Ishikawa (cell line): ENCODE results near the gene APOA1.

Experiments
- CEBPB ChIP-seq: IDR thresholded peaks from 2 replicates; pipeline ENCODE4 v1.6.1; 2012
- CREB1 ChIP-seq: IDR thresholded peaks from 2 replicates; pipeline ENCODE4 v1.6.1; 2012; ENCODE audit warnings: low read depth
- EGR1 ChIP-seq: IDR thresholded peaks from 2 replicates; pipeline ENCODE4 v1.6.1; 2012
- EP300 ChIP-seq: IDR thresholded peaks from 2 replicates; pipeline ENCODE4 v1.6.1; 2012; ENCODE audit warnings: borderline replicate concordance
- FOXM1 ChIP-seq: IDR thresholded peaks from 2 replicates; pipeline ENCODE4 v1.6.1; 2012; ENCODE audit warnings: low read depth, borderline replicate concordance
- NFIC ChIP-seq: IDR thresholded peaks from 2 replicates; pipeline ENCODE4 v1.6.1; 2012
- RAD21 ChIP-seq: IDR thresholded peaks from 2 replicates; pipeline ENCODE4 v1.6.1; 2012; ENCODE audit warnings: low read depth
- TAF1 ChIP-seq: IDR thresholded peaks from 2 replicates; pipeline ENCODE4 v1.6.1; 2012; ENCODE audit warnings: low read depth, mild to moderate bottlenecking
- TCF12 ChIP-seq: IDR thresholded peaks from 2 replicates; pipeline ENCODE4 v1.6.1; 2012; ENCODE audit warnings: low read depth
- TEAD4 ChIP-seq: IDR thresholded peaks from 2 replicates; pipeline ENCODE4 v1.6.1; 2012
- YY1 ChIP-seq: IDR thresholded peaks from 2 replicates; pipeline ENCODE4 v1.6.1; 2012; ENCODE audit warnings: low read depth
- ZBTB7A ChIP-seq: IDR thresholded peaks from 2 replicates; pipeline ENCODE4 v1.6.1; 2012; ENCODE audit warnings: low read depth
- TF ChIP-seq, protein P1 (sequence below): IDR thresholded peaks from 2 replicates; pipeline ENCODE4 v1.6.1; 2012
- TF ChIP-seq, protein P2 (sequence below): IDR thresholded peaks from 2 replicates; pipeline ENCODE4 v1.6.1; 2012
- TF ChIP-seq, protein P3 (sequence below): IDR thresholded peaks from 2 replicates; pipeline ENCODE4 v1.6.1; 2012; ENCODE audit warnings: low read depth, mild to moderate bottlenecking

APOA1 gene

DNA sequence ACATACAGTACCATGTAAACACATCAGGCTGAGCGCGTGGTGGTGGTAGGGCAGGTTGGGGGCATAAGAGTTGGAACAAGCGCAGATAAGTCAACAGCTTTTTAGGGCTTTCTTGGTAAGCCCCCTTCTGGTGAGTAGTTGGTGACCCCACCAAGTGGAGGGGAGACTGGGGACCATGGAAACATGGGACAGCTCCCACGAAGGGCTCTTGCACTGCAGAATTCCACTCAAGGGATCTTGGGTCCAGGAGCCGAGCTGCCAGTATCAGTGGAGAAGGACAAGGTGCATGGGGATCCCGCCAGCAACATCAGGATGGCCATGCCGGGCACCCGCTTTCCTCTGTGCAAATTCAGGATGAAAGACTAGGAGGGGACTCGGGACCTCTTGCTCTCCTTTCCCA lies 6.2 kb upstream of the APOA1 start:
- TF ChIP-seq RAD21, result no peak
- no peak for TF ChIP-seq ZBTB7A
- TF ChIP-seq, protein P1, sequence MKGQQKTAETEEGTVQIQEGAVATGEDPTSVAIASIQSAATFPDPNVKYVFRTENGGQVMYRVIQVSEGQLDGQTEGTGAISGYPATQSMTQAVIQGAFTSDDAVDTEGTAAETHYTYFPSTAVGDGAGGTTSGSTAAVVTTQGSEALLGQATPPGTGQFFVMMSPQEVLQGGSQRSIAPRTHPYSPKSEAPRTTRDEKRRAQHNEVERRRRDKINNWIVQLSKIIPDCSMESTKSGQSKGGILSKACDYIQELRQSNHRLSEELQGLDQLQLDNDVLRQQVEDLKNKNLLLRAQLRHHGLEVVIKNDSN, result no peak
- no peak for TF ChIP-seq CREB1
- TF ChIP-seq EP300, result no peak
- TF ChIP-seq NFIC, result no peak
- no peak for TF ChIP-seq FOXM1
- no peak for TF ChIP-seq YY1
- TF ChIP-seq, protein P2, sequence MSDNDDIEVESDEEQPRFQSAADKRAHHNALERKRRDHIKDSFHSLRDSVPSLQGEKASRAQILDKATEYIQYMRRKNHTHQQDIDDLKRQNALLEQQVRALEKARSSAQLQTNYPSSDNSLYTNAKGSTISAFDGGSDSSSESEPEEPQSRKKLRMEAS, result no peak
- TF ChIP-seq CEBPB, result no peak

DNA sequence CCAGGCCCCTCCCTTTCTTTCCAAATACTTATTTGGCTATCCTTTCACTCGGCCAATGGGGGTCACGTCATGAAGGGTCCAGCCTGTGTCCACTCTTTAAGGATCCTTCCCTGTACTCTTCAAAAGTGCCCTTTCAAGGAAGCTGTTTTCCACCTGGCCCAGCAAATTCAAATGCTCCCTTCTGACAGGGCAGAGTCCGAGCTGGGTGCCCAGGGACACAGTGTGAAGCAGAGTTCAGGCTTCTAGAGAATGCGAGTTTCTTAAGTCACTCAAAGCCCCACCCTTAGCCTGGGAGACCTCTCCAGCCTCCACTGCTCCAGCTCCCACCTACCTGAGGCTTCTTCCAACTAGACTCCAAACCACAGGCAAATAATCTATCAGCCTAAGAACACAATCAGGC lies 5.5 kb upstream of the APOA1 start:
- TF ChIP-seq TAF1, result no peak
- TF ChIP-seq, protein P3, sequence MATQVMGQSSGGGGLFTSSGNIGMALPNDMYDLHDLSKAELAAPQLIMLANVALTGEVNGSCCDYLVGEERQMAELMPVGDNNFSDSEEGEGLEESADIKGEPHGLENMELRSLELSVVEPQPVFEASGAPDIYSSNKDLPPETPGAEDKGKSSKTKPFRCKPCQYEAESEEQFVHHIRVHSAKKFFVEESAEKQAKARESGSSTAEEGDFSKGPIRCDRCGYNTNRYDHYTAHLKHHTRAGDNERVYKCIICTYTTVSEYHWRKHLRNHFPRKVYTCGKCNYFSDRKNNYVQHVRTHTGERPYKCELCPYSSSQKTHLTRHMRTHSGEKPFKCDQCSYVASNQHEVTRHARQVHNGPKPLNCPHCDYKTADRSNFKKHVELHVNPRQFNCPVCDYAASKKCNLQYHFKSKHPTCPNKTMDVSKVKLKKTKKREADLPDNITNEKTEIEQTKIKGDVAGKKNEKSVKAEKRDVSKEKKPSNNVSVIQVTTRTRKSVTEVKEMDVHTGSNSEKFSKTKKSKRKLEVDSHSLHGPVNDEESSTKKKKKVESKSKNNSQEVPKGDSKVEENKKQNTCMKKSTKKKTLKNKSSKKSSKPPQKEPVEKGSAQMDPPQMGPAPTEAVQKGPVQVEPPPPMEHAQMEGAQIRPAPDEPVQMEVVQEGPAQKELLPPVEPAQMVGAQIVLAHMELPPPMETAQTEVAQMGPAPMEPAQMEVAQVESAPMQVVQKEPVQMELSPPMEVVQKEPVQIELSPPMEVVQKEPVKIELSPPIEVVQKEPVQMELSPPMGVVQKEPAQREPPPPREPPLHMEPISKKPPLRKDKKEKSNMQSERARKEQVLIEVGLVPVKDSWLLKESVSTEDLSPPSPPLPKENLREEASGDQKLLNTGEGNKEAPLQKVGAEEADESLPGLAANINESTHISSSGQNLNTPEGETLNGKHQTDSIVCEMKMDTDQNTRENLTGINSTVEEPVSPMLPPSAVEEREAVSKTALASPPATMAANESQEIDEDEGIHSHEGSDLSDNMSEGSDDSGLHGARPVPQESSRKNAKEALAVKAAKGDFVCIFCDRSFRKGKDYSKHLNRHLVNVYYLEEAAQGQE, result no peak
- TF ChIP-seq YY1, result no peak
- no peak for TF ChIP-seq CEBPB
- TF ChIP-seq, protein P1, result no peak
- TF ChIP-seq NFIC, result no peak
- no peak for TF ChIP-seq CREB1
- TF ChIP-seq, protein P2, result no peak
- TF ChIP-seq EP300, result no peak
- no peak for TF ChIP-seq RAD21
- TF ChIP-seq FOXM1, result no peak
- no peak for TF ChIP-seq ZBTB7A
- no peak for TF ChIP-seq EGR1
- TF ChIP-seq TEAD4, result no peak
- no peak for TF ChIP-seq TCF12

DNA sequence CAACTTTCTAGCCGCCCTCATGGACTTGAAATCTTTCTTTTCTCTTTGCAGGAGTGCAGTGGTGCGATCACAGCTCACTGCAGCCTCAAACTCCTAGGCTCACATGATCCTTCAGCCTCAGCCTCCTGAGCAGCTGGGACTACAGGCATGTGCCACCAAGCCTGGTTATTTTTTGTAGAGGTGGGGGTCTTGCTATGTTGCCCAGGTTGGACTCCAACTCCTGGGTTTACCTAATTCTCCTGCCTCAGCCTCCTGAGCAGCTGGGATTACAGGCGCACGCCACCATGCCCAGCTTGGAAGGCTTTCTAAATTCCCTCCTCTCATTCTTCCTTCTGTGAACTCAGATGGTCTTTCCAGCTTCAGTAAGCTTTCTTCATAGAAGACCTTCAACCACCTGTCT lies 4.7 kb upstream of the APOA1 start:
- TF ChIP-seq TEAD4 (no peak), EP300 (no peak), CREB1 (no peak), CEBPB (no peak), YY1 (no peak), EGR1 (no peak), RAD21 (no peak), FOXM1 (no peak), NFIC (no peak), TAF1 (no peak)
- TF ChIP-seq, protein P1, result no peak
- TF ChIP-seq, protein P3, result no peak

DNA sequence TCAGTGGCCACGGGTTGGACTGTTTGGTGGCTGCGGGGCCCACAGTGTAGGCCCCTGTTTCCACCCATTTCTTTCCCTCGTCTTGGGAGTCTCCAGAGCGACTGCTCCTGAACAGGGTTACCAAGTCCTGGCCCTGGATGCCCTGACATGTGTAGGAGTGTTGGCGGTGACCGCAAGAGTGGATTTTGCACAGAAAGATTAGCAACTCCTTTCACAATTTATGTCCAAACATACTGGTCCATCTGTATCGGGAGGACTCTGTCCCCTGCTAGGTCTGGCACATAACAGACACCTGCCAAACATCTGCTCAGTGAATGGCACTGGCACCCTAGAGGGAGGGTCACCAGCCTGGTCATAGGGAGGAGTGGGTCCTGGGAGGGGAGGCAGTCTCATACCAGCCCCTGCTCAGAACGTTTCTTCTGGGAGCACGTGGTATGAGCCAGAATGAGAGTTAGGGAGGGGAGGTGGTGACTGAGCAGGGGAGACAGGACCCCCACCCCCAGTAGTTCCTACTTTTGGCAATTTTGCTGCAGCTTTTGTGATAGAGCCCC lies 3.4 kb upstream of the APOA1 start:
- TF ChIP-seq, protein P3, result no peak
- TF ChIP-seq ZBTB7A (no peak), EGR1 (no peak), EP300 (no peak), CREB1 (no peak), TEAD4 (no peak), NFIC (no peak), FOXM1 (no peak), RAD21 (no peak), CEBPB (no peak), YY1 (no peak), TAF1 (no peak), TCF12 (no peak)
- TF ChIP-seq, protein P2, result no peak
- TF ChIP-seq, protein P1, result no peak
